ENCODE results near the gene CFAP58.

GRCh38 chr10:104308439-104308903 is 45.2 kb upstream of the CFAP58 start:
- no peak for TF ChIP-seq CTCF (IDR thresholded peaks at IDR 0.05)
- TF ChIP-seq POLR2A (IDR thresholded peaks at IDR 0.05), result no peak
